Cardiac fibroblast (primary cell): ENCODE results near the gene SFMBT2.

Experiments
- DNase-seq, 2 donors: peaks; one replicate each; pipeline versions ENCODE4 v3.0.0 to v3.0.0-alpha.2; 2010; ENCODE audit warnings: low read depth in 2 of 2
- H3K4me3 ChIP-seq, 2 donors: replicated peaks in 1 of 2; 1 replicate in 1 of 2; 2 replicates in 1 of 2; pipeline ENCODE4 v1.5.1; 2011; ENCODE audit warnings: low read depth in 2 of 2, low read length in 2 of 2, mild to moderate bottlenecking in 2 of 2, moderate library complexity in 1 of 2
- CTCF ChIP-seq: IDR thresholded peaks from one replicate; pipeline ENCODE4 v1.5.1; 2011; ENCODE audit warnings: low read depth, mild to moderate bottlenecking, low read length, inconsistent platforms

The SFMBT2 gene

GRCh38 chr10:7152982-7153381, 257.9 kb downstream of the SFMBT2 start:
- H3K4me3 ChIP-seq = no peak overlapping the region
- TF ChIP-seq CTCF = no peak

GRCh38 chr10:7152341-7152740, 258.5 kb downstream of the SFMBT2 start:
- no peak for TF ChIP-seq CTCF
- DNase-seq = no peak
- no peak overlapping the region for H3K4me3 ChIP-seq

More at GRCh38 chr10:7152982-7153381, 257.9 kb downstream of the SFMBT2 start:
- no peak for DNase-seq

GRCh38 chr10:7151538-7151937, 259.3 kb downstream of the SFMBT2 start:
- TF ChIP-seq CTCF = no peak
- no peak overlapping the region for H3K4me3 ChIP-seq
- DNase-seq = no peak

- DNase-seq = no peak
- TF ChIP-seq CTCF = no peak
- H3K4me3 ChIP-seq = no peak overlapping the region
Observed at GRCh38 chr10:7150349-7150748, 260.5 kb downstream of the SFMBT2 start.

- no peak for DNase-seq
- H3K4me3 ChIP-seq = no peak overlapping the region
- TF ChIP-seq CTCF = no peak
Observed at GRCh38 chr10:7146189-7146588, 264.6 kb downstream of the SFMBT2 start.

GRCh38 chr10:7136016-7136415, 274.8 kb downstream of the SFMBT2 start:
- TF ChIP-seq CTCF = no peak
- H3K4me3 ChIP-seq = no peak overlapping the region
- no peak for DNase-seq

GRCh38 chr10:7135188-7135587, 275.6 kb downstream of the SFMBT2 start:
- H3K4me3 ChIP-seq = no peak overlapping the region
- TF ChIP-seq CTCF = no peak
- DNase-seq = no peak
